K562 treated with DMSO at 1 percent for 12 hours (cell line): ENCODE data around the gene CACNA1S. TPM values are rescaled to one million over a fixed set of nuclear protein-coding genes. Genes with fewer than 3 reads are reported as not detected.

Experiments used
- total RNA-seq: library from RNA; unstranded; fragments of 300-600 nt; gene quantifications from 2 replicates; pipeline ENCODE4 v1.2.3, GENCODE V29; 2022; ENCODE audit not compliant: insufficient read depth

Gene CACNA1S
- not detected in 2 replicates for total RNA-seq

DNA sequence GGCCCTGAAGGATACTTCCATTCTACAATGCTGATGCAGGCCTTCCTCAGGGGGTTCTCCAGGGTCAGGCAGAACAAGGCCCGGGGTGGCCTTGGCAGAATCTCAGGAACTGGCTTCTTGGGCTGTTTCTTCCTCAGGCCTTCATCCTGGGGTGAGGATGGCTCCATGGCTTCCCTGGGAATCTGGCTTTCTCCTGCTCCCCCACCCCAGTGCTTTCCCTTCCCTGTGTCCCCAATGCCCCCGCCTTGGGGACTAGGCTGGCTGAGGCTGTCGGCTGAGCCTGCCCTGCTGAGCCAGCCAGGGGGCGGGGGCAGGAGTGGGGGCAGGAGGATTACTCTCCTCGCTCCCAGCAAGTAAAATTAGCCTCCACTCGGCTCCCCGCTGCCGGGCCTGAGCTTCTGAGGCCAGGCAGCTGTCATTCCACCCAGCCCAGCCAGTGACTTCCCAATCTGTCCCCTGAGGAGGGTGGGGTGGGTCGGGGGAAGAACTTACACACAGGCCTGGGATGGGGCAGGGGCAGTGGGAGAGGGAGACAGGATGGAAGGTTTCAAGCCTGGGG lies at the start of gene CACNA1S:
CACNA1S (minus strand) TSS at position 254 of the 559 bp plus-strand sequence; CDS start at position 167, 87 bp downstream.

DNA sequence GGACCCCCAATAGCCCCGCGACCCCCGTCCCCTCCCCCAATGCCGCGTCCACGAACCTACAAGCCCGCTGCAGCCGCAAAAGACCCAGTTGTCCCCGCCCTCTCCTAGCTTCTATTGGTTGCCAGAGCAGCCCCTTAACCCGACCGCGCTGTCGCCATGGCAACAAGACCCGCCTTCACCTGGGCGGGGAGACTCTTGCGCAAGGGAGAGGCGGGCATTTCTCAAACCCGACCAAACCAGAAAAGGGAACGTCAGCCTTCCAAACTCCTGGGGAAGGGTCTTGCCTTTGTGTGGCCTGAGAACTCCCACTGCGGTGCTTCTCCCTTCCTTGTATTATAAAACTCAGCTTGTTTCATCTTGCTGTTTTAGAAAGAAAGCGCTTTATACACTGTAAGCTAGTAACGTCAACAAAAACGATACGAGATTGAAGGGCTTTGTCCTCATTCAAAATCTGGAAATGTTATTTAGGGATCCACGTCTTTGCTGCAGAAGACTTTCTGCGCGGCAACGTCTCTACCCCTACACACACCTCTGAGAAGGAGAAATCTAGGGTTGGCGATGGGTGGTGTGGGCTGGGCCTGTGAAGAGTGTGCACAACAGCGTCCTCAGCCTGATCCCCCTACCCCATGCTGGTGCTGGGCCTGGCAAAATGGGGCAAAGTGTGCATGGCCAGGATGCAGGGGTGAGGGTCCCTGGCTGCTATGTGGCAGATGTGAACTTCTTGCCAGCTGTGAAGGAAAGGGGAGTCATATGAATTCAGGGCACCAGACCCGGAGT lies 42.4 kb upstream of the CACNA1S start, which contains the start of gene TMEM9:
TMEM9 (minus strand) TSS at position 86 of the 777 bp plus-strand sequence. CDS start 551 bp downstream, outside the sequence.

DNA sequence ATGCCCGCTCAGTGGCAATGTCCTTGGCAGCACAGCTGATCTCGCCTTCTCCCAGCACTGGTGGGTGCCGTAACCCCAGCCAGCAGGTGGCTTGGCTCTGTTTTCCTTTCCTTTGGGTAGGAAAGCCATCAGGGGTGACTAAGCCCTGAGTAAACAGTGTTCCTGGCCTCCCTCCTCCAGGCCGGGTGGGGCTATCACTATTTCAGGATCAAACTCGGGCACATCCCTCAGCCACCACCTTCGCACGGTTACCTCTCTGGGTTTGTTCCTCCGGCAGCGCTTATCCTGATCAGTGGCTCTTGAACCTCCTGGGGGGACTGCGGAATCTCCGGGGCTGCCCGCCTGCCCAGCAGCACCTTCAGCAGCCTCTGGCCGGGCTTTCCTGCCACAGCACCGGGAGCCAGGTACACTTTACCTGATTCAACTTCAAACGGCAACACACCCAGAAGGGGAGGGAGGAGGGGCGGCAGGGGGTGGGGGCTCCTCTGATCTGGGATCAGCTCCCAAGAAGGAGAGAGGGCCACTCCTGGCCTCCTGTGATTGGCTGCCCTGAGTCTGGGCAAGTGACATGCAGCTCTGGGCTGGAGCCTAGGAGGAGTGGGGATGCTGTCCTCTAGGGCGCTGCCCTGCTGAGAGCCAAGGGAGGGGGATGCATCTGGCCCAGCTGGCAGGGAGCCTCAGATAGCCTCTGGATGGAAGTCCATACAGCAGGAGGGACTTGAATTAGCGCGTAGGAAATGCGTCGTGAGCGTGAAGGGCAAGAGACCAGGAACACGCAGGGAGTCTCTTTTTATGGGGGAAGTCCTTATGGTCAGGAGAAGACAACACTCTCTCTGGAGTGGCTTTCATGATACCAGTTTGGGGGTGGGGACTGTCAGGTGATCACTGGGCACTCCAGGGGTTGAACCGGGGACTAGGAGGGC lies 14.9 kb upstream of the CACNA1S start, which contains the start of gene ASCL5:
ASCL5 (minus strand) TSS at position 353 of the 923 bp plus-strand sequence. CDS start 11,812 bp downstream, outside the sequence.

DNA sequence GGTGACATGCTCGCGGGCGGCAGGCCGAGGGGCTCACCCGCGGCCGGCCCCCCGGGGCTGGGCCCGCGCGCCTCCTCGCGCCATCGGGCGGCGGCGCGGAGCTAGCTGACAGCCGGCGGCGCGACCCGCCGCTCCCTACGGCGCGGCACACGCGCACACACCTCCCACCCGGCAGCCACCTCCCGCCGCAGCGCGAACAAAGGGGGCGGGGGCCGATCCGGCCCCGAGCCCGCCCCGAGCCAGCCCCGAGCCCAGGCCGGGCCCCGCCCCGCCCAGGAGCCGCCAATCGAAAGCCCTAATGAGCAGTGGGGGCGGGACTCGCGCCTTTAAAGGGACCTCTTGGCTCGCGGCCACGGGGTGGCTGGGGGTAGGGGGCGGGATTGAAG lies 88.7 kb downstream of the CACNA1S start, which contains the start of gene KIF21B:
KIF21B (minus strand) TSS at position 198 of the 386 bp plus-strand sequence. CDS start 331 bp downstream, outside the sequence.

Other genes with a start within 250 kb of the CACNA1S start
- gene GPR25, start 239.4 kb downstream of the CACNA1S start, total RNA-seq: not detected in 2 replicates
- gene INAVA, start 217.5 kb downstream of the CACNA1S start, total RNA-seq: not detected in 2 replicates
- gene KIF21B, start 88.7 kb downstream of the CACNA1S start, total RNA-seq: 2.7 and 11.1 TPM in 2 replicates
- not detected in 2 replicates for gene ASCL5, start 14.8 kb upstream of the CACNA1S start, total RNA-seq
- 112 and 116 TPM in 2 replicates for gene TMEM9, start 42.0 kb upstream of the CACNA1S start, total RNA-seq
- gene IGFN1, start 78.4 kb upstream of the CACNA1S start, total RNA-seq: not detected in 2 replicates
- not detected in 2 replicates for gene PKP1, start 171.1 kb upstream of the CACNA1S start, total RNA-seq